GM19463 (cell line): ENCODE results near the gene COQ7.
A peak's percentile ranks its signal among the peaks of the same experiment; 100 is the strongest.

Experiments used
- ATAC-seq: cut with Tn5 transposase; IDR thresholded peaks from one replicate; pipeline ENCODE4 v1.9.1; 2021; ENCODE audit warnings: mild to moderate bottlenecking, moderate library complexity; ENCODE audit not compliant: unreplicated experiment

COQ7 gene

DNA sequence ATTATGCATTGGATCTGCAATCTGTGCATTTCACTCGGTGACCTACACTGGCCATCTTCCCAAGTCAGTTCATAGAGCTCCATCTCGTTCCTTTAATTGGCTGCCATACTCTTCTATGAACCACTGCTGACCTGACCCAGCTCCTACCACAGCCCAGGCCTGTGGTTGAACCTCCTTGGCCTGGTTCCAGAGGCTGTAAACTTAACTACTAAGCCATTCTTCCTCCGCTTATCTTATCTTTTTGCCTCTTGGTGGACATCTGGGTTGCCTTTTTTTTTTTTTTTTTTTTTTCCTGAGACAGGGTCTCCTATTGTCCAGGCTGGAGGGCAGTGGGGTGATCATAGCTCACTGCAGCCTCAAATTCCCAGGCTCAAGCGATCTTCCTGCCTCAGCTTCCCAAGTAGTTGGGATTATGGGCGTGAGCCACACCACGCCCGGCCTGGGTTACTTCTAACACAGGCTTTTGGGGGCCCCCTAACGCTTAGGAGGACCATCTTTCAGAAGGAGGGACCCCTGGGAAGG, 18.3 kb downstream of the COQ7 start:
- no peak for ATAC-seq

- peak; percentile 88 for ATAC-seq
These were observed 19.1 kb downstream of the COQ7 start for GRCh38 chr16:19086322-19087199.

DNA sequence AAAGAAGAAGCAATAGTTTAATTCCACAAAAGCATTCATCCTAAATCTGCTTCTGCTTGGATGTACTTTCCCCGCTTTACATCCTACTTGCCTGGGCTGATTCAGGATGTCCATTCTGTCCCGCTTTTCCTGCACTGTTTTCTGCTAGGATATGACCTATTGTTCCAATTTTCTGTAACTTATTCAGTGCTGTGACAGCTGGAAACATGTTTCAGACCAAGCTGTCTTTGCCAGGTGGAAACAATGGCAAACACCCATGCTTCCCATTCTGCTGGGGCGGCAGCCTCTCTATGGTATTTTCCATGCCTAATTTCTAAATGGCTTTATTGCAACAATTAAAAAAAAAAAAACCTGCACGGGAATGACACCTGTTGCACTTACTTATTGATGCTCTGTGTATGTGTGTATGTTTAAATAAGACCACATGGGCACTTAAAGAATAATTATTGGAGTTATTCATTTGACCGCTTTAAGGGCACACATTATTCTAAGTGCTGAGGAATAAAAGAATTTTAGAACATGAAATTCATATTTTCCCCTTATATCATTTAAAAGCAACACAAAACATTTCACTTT, 21.0 kb downstream of the COQ7 start:
- ATAC-seq, result no peak

DNA sequence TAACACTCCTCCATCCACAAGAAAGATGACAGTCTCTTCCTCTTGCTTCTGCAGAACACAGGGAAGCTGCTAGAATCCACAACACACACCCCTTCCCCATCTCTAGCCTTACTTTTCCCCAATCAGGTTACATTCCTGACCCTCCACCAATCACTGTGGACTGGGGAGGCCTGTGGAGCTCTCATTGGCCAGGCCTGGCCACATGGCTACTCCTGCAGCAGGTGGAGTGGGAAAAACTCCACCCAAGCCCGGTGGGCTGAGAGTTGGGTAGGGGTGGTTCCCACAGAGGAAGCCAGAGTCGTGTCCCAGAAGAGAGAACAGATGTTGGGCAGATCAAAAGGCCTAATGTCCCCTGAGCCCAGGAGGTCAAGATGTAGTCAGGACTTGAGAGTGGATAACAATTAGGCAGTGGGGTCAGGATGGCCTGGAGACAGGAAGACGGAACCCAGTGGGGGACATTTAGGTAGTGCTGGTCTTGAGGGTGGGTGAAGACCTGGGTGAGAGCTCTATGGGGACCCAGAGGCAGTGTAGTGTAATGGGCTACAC, 22.1 kb downstream of the COQ7 start:
- ATAC-seq, result no peak

- ATAC-seq, result no peak
These were observed 23.5 kb downstream of the COQ7 start for GRCh38 chr16:19090916-19091315.

DNA sequence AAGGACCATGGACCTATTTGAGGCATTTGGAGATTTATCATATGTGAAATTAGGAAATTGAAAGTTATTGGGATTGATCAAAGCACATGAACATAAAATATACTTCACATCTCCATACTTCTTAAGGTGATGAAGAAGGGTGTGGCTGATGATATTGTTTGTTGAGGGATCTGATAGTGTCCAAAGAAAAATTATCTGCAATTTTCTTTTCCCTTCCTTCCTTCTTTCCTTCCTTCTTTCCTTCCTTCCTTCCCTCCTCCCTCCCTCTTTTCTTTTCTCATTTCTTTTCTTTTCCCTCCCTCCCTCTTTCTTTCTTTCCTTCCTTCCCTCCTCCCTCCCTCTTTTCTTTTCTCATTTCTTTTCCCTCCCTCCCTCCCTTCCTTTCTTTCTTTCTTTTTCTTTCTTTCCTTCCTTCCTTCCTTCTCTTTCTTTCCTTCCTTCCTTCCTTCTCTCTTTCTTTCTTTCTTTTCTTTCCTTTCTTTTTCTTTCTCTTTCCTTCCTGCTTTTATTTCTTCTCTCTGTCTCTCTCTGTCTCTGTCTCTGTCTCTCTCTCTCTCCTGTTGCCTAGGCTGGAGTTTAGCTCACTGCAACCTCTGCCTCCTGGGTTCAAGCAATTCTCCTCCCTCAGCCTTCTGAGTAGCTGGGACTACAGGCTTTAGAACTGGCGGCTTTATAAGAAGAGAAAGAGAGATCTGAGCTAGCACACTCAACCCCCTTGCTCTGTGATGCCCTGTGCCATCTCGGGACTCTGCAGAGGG, 25.4 kb downstream of the COQ7 start:
- ATAC-seq, result no peak

- ATAC-seq, result no peak
These were observed 26.5 kb downstream of the COQ7 start for GRCh38 chr16:19093631-19094541.

DNA sequence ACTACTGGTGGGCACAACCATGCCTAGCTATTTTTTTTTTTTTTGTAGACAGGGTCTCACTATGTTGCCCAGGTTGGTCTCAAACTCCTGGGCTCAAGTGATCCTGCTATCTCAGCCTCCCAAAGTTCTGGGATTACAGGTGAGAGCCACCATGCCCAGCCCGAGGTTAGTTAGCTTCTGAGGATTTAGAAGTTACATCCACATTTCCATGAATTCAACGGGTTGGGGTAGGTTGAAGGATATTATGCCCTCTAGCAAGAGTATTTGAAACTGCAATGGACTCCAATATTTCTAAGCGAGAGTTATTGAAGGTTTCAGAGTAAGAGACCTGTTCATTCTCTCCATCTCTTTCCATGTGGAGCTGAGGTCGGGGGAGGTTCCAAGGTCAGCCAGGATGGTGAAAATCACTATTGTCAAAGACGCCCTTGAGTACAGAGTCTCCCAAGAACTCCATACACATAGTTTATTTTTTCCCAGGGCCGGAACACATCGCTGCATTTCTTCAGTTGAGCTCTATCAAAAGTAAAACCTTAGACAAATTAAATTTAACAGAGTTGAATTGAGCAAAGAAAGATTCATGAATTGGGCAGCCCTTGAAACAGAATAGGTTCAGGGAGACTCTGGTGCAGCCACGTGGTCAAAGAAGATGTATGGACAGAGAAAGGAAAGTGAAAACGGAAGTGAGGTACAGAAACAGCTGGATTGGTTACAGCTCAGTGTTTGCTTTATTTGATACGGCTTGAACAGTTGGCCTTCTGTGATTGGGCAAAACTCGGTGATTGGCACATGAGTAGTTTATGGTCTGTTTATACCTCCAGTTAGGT, 27.3 kb downstream of the COQ7 start:
- ATAC-seq, result no peak

- no peak for ATAC-seq
These were observed 28.2 kb downstream of the COQ7 start for GRCh38 chr16:19095654-19096053.

- ATAC-seq, result no peak
These were observed 30.8 kb downstream of the COQ7 start for GRCh38 chr16:19098173-19098572.

GRCh38 chr16:19102187-19102872, 34.9 kb downstream of the COQ7 start:
- ATAC-seq, result no peak

GRCh38 chr16:19104607-19105006, 37.2 kb downstream of the COQ7 start:
- ATAC-seq, result no peak

- no peak for ATAC-seq
These were observed 37.7 kb downstream of the COQ7 start for GRCh38 chr16:19105131-19105530.

DNA sequence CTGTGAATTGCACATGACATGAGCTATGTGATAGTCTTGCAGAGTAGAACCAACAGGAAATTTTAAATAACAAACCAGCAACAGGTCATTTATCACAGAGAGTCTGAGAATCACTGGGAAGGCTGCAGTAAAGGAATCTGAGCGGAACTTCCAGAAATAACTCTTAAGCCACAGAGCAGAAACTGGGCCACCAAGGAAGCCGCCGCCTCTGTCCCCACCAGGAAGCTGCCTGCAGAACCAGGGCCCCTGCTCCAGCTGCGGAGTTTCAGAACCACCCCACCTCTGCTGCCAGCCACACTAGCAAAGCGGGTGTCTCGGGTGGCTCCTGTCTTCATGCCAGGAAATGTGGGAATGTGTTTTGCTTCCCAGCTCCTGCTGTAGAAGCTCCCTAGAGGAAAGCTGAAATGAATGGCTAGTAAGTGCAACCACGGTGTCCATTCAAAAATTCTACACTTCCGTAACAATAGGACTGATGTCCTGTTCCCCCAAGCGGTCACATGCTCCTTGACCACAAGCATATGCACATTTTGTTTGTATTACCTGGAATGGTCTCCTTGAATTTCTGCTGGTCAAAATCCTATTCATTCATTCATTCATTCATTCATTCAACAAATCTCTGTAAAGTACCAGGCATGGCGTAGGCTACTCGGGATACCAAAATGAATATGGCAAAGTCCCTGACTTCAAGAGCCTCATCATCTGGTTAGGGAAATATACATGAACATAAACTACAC, 38.6 kb downstream of the COQ7 start:
- no peak for ATAC-seq

- ATAC-seq, result no peak
These were observed 39.2 kb downstream of the COQ7 start for GRCh38 chr16:19106625-19107020.

DNA sequence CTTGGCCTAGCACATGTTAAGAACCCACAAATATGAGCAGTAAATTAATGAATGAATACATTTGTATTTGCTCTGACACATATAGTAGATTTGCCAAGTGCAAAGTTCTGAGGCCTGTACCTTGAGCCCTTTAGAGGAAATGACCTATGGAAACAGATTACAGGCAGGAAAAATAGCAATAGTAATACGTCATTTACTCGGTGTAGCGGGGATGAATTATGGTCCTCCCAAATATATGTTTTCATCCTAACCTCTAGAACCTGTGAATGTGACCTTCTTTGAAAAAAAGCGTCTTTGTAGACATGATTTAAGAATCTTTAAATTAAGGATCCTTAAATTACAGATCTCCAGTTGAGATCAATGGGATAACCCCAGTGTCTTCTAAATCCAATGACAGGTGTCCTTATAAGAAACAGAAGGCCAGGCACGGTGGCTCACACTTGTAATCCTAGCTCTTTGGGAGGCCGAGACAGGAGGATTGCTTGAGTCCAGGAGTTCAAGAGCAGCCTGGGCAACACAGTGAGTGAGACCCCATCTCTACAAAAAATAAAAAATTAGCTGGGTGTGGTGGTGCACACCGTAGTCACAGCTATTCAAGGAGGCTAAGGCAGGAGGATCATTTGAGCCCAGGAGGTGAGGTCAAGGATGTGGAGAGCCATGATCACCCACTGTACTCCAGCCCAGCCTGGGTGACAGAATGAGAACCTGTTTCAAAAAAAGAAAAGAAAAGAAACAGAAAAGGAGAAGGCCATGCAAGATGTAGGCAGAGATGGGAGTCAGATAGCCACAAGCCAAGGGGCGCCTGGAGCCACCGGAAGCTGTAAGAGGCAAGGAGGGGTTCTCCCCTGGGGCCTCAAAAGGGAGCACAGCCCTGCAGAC, 41.2 kb downstream of the COQ7 start:
- ATAC-seq, result no peak

- ATAC-seq, result no peak
These were observed 41.9 kb downstream of the COQ7 start for GRCh38 chr16:19109288-19109664.
